HepG2 (cell line): ENCODE data around the gene INTS3. TPM values are rescaled to one million over a fixed set of nuclear protein-coding genes. Genes with fewer than 3 reads are reported as not detected.

Source experiments
- FOXC1 ChIP-seq: sonication (generic); formaldehyde crosslinking; IDR thresholded peaks from 2 replicates; pipeline ENCODE4 v1.8.0; 2022; ENCODE audit warnings: mild to moderate bottlenecking, missing genetic modification reagents, borderline replicate concordance
- GFI1 ChIP-seq: sonication (generic); formaldehyde crosslinking; IDR thresholded peaks from 2 replicates; pipeline ENCODE4 v1.5.0; 2020; ENCODE audit warnings: missing genetic modification reagents, mild to moderate bottlenecking, borderline replicate concordance
- JUNB ChIP-seq: sonication (generic); formaldehyde crosslinking; IDR thresholded peaks from 2 replicates; pipeline ENCODE4 v1.8.0; 2022; ENCODE audit warnings: missing genetic modification reagents, mild to moderate bottlenecking, borderline replicate concordance
- KDM1A ChIP-seq: IDR thresholded peaks from 2 replicates; pipeline ENCODE4 v1.6.1; 2016; ENCODE audit warnings: missing compliant biosample characterization
- NCOR1 ChIP-seq: fragments of 200-600 bp; sonication (generic); IDR thresholded peaks from 2 replicates; pipeline ENCODE4 v1.7.0; 2017; ENCODE audit warnings: antibody characterized with exemption, low read length, borderline replicate concordance
- NR2F1 ChIP-seq, 2 experiments: fragments of 450-650 bp in 1 of 2; formaldehyde crosslinking in 1 of 2; IDR thresholded peaks; 2 replicates each; pipeline versions ENCODE4 v1.5.0 to v1.6.1; 2016 to 2020; ENCODE audit warnings: mild to moderate bottlenecking in 1 of 2, missing compliant biosample characterization in 1 of 2, missing genetic modification reagents in 1 of 2, moderate library complexity in 1 of 2
- REPIN1 ChIP-seq: sonication (generic); formaldehyde crosslinking; IDR thresholded peaks from 2 replicates; pipeline ENCODE4 v1.8.0; 2022; ENCODE audit warnings: missing genetic modification reagents, low read depth, mild to moderate bottlenecking, borderline replicate concordance
- ZIK1 ChIP-seq: sonication (generic); formaldehyde crosslinking; IDR thresholded peaks from 2 replicates; pipeline ENCODE4 v1.5.0; 2020; ENCODE audit warnings: mild to moderate bottlenecking, low read depth, missing genetic modification reagents, borderline replicate concordance
- ZNF180 ChIP-seq: sonication (generic); formaldehyde crosslinking; IDR thresholded peaks from 2 replicates; pipeline ENCODE4 v1.4.0; 2020; ENCODE audit warnings: low read depth, missing genetic modification reagents, borderline replicate concordance
- ZNF331 ChIP-seq: sonication (generic); formaldehyde crosslinking; IDR thresholded peaks from 2 replicates; pipeline ENCODE4 v1.4.0; 2020; ENCODE audit warnings: missing genetic modification reagents
- ZNF709 ChIP-seq: sonication (generic); formaldehyde crosslinking; IDR thresholded peaks from 2 replicates; pipeline ENCODE4 v1.5.0; 2020; ENCODE audit warnings: mild to moderate bottlenecking, missing genetic modification reagents
- polyA plus RNA-seq, 8 experiments: library from polyadenylated mRNA; depleted of rRNA in 3 of 8; stranded (reverse) in 7 of 8; unstranded in 1 of 8; fragments of >200 nt; fragmentation: Illumina TruSeq in 4 of 8; extraction: Trizol in 4 of 8; gene quantifications; 2 replicates each; pipeline versions ENCODE4 v1.2.1 to v1.2.3, GENCODE V29; 2011 to 2016; ENCODE audit warnings: low read depth in 4 of 8, missing spikeins in 1 of 8, mixed read lengths in 1 of 8; ENCODE audit not compliant: insufficient read depth in 1 of 8
- total RNA-seq, 5 experiments: library from RNA; depleted of rRNA; stranded (reverse); fragments of >200 nt; fragmentation: Illumina TruSeq; extraction: Trizol; gene quantifications; 2 replicates each; pipeline ENCODE4 v1.2.3, GENCODE V29; 2016; ENCODE audit warnings: low read depth in 1 of 5
- TF ChIP-seq, protein P1 (sequence below): sonication (generic); formaldehyde crosslinking; conservative IDR thresholded peaks from 2 replicates; pipeline ENCODE4 v1.4.0; 2020; ENCODE audit warnings: mild to moderate bottlenecking, missing genetic modification reagents, moderate library complexity
- TF ChIP-seq, protein P2 (sequence below): sonication (generic); formaldehyde crosslinking; IDR thresholded peaks from 2 replicates; pipeline ENCODE4 v1.4.0; 2020; ENCODE audit warnings: missing genetic modification reagents
- TF ChIP-seq, protein P3 (sequence below): sonication (generic); formaldehyde crosslinking; IDR thresholded peaks from 2 replicates; pipeline ENCODE4 v1.5.0; 2020; ENCODE audit warnings: mild to moderate bottlenecking, missing genetic modification reagents
- TF ChIP-seq, protein P4 (sequence below): sonication (generic); formaldehyde crosslinking; IDR thresholded peaks from 2 replicates; pipeline ENCODE4 v1.5.1; 2020; ENCODE audit warnings: missing genetic modification reagents, mild to moderate bottlenecking, borderline replicate concordance

INTS3 gene
- total and polyA plus RNA-seq, 2 of the 13 experiments (the other 11 are each of a cell fraction or from before 2014, with no cell fraction given): 17.2 to 27.2 TPM

DNA sequence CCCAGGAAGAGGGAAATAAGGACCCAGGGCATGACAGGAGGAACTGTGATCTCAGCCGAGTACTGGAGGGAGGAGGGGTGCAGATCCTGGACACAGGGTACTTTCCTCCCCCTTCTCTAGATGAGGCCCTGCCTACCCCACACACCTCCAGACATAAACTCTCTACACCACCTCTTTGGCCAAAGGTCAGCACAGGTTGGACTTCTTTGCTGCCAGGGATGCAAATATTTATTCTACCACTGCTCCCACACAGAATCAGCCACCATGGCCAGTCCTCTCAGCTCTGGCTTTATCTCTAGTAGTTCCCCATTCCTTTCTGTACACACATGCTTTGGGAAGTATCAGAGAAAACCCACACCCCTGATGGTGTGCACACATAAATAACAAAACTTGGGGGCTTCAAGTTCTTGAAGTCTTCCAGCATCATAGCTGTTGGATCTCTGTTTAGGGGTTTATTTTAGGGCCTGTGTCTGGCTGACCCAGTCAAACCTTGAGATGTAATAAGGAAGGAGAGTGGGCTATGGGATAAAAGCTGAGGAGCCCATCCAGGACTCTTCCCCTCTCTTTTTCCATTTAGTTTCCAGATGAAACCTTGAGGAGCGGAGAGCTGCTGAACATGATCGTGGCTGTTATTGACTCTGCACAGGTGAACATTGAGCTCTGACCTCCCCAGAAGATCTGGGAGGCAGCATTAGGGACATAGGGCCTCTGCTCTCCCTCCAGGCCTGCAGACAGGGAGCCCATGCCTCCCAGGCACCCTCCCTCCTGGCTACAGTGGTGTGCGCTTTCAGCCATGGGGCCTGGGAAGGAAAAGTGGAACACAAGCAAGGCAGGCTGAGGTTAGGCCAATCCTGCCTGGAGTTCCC is 40.7 kb downstream of the INTS3 start (continued):
- TF ChIP-seq, protein P1, sequence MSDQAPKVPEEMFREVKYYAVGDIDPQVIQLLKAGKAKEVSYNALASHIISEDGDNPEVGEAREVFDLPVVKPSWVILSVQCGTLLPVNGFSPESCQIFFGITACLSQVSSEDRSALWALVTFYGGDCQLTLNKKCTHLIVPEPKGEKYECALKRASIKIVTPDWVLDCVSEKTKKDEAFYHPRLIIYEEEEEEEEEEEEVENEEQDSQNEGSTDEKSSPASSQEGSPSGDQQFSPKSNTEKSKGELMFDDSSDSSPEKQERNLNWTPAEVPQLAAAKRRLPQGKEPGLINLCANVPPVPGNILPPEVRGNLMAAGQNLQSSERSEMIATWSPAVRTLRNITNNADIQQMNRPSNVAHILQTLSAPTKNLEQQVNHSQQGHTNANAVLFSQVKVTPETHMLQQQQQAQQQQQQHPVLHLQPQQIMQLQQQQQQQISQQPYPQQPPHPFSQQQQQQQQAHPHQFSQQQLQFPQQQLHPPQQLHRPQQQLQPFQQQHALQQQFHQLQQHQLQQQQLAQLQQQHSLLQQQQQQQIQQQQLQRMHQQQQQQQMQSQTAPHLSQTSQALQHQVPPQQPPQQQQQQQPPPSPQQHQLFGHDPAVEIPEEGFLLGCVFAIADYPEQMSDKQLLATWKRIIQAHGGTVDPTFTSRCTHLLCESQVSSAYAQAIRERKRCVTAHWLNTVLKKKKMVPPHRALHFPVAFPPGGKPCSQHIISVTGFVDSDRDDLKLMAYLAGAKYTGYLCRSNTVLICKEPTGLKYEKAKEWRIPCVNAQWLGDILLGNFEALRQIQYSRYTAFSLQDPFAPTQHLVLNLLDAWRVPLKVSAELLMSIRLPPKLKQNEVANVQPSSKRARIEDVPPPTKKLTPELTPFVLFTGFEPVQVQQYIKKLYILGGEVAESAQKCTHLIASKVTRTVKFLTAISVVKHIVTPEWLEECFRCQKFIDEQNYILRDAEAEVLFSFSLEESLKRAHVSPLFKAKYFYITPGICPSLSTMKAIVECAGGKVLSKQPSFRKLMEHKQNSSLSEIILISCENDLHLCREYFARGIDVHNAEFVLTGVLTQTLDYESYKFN (CRISPR knock-in tag): peak; percentile 94
- TF ChIP-seq FOXC1 (CRISPR knock-in tag): no peak
- TF ChIP-seq, protein P2, sequence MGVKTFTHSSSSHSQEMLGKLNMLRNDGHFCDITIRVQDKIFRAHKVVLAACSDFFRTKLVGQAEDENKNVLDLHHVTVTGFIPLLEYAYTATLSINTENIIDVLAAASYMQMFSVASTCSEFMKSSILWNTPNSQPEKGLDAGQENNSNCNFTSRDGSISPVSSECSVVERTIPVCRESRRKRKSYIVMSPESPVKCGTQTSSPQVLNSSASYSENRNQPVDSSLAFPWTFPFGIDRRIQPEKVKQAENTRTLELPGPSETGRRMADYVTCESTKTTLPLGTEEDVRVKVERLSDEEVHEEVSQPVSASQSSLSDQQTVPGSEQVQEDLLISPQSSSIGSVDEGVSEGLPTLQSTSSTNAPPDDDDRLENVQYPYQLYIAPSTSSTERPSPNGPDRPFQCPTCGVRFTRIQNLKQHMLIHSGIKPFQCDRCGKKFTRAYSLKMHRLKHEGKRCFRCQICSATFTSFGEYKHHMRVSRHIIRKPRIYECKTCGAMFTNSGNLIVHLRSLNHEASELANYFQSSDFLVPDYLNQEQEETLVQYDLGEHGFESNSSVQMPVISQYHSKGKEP (CRISPR knock-in tag): no peak
- TF ChIP-seq REPIN1 (CRISPR knock-in tag): peak; percentile 70
- TF ChIP-seq GFI1 (CRISPR knock-in tag): peak; percentile 47; the same call in 1 of the 2 replicates
- no peak for TF ChIP-seq ZNF709 (CRISPR knock-in tag)
- TF ChIP-seq ZNF180 (CRISPR knock-in tag): no peak
- no peak for TF ChIP-seq KDM1A
- TF ChIP-seq, protein P3, sequence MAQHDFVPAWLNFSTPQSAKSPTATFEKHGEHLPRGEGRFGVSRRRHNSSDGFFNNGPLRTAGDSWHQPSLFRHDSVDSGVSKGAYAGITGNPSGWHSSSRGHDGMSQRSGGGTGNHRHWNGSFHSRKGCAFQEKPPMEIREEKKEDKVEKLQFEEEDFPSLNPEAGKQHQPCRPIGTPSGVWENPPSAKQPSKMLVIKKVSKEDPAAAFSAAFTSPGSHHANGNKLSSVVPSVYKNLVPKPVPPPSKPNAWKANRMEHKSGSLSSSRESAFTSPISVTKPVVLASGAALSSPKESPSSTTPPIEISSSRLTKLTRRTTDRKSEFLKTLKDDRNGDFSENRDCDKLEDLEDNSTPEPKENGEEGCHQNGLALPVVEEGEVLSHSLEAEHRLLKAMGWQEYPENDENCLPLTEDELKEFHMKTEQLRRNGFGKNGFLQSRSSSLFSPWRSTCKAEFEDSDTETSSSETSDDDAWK (CRISPR knock-in tag): no peak
- TF ChIP-seq NR2F1 (CRISPR knock-in tag; IDR thresholded peaks at IDR 0.05): peak; percentile 46 to 61; a peak in 2 of 4 replicates
- TF ChIP-seq ZNF331 (CRISPR knock-in tag): no peak; the same call in 1 of the 2 replicates
- peak; percentile 34; the same call in 1 of the 2 replicates for TF ChIP-seq NCOR1
- no peak for TF ChIP-seq ZIK1 (CRISPR knock-in tag)
- TF ChIP-seq, protein P4, sequence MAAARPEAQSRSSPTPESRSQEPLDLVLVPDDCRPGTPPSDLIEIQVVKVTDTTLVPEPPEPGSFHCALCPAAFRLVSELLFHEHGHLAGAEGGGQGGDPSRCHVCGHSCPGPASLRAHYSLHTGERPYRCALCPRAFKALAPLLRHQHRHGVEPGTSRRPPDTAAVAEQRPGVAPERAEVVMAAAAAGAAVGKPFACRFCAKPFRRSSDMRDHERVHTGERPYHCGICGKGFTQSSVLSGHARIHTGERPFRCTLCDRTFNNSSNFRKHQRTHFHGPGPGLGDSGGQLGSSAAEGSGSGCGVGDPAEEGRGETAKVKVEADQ (CRISPR knock-in tag): no peak
- no peak for TF ChIP-seq JUNB
